Neural progenitor cell (in vitro differentiated cells): Measurements from ENCODE around the gene CC2D2B. TPM values are rescaled to one million over a fixed set of nuclear protein-coding genes. Genes with fewer than 3 reads are reported as not detected.

Source experiments
- DNase-seq: peaks from one replicate; pipeline ENCODE4 v3.0.0-alpha.2; 2016; ENCODE audit warnings: low spot score
- H2AFZ ChIP-seq: fragments of 200-600 bp; sonication (generic); replicated peaks from 2 replicates; pipeline ENCODE4 v1.6.1; 2016; ENCODE audit warnings: antibody characterized with exemption
- H3F3A ChIP-seq: fragments of 200-600 bp; sonication (generic); 2 replicates; pipeline ENCODE4 v1.6.1; 2016; ENCODE audit warnings: antibody characterized with exemption, low read depth
- H3K27ac ChIP-seq: fragments of 200-600 bp; sonication (generic); 2 replicates; pipeline ENCODE4 v1.5.1; 2016; ENCODE audit warnings: mild to moderate bottlenecking
- H3K27me3 ChIP-seq: fragments of 200-600 bp; sonication (generic); 2 replicates; pipeline ENCODE4 v1.6.1; 2016; ENCODE audit warnings: mild to moderate bottlenecking, moderate library complexity
- H3K36me3 ChIP-seq: fragments of 200-600 bp; sonication (generic); 2 replicates; pipeline ENCODE4 v1.5.1; 2016
- H3K4me1 ChIP-seq: fragments of 200-600 bp; sonication (generic); 2 replicates; pipeline ENCODE4 v1.6.1; 2016; ENCODE audit warnings: mixed run types
- H3K4me2 ChIP-seq: fragments of 200-600 bp; sonication (generic); 2 replicates; pipeline ENCODE4 v1.6.1; 2016
- H3K4me3 ChIP-seq: fragments of 200-600 bp; sonication (generic); 2 replicates; pipeline ENCODE4 v1.5.1; 2016
- H3K79me2 ChIP-seq: fragments of 200-600 bp; sonication (generic); 2 replicates; pipeline ENCODE4 v1.6.1; 2016; ENCODE audit warnings: low read depth
- H3K9ac ChIP-seq: fragments of 200-600 bp; sonication (generic); 2 replicates; pipeline ENCODE4 v1.6.1; 2016
- H3K9me3 ChIP-seq: fragments of 200-600 bp; sonication (generic); 2 replicates; pipeline ENCODE4 v1.5.1; 2016; ENCODE audit warnings: low read depth
- H4K20me1 ChIP-seq: fragments of 200-600 bp; sonication (generic); 2 replicates; pipeline ENCODE4 v1.6.1; 2016; ENCODE audit warnings: low read depth
- H3K27ac Mint-ChIP-seq: 3 replicates; pipeline ENCODE4 v1.8.0; 2021; ENCODE audit warnings: mixed read lengths
- H3K27me3 Mint-ChIP-seq: 2 replicates; pipeline ENCODE4 v1.8.0; 2022; ENCODE audit warnings: low read depth, mild to moderate bottlenecking, inconsistent platforms, moderate library complexity, mixed read lengths; ENCODE audit not compliant: insufficient read depth
- H3K36me3 Mint-ChIP-seq: 3 replicates; pipeline ENCODE4 v1.8.0; 2021; ENCODE audit warnings: mixed read lengths
- H3K4me1 Mint-ChIP-seq: 3 replicates; pipeline ENCODE4 v1.8.0; 2021; ENCODE audit warnings: mixed read lengths
- H3K4me3 Mint-ChIP-seq: 3 replicates; pipeline ENCODE4 v1.8.0; 2021; ENCODE audit warnings: mild to moderate bottlenecking, moderate library complexity, mixed read lengths
- H3K9me3 Mint-ChIP-seq: 3 replicates; pipeline ENCODE4 v1.8.0; 2020; ENCODE audit warnings: mixed read lengths
- EZH2 ChIP-seq: fragments of 200-600 bp; sonication (generic); IDR thresholded peaks from 2 replicates; pipeline ENCODE4 v1.6.1; 2017; ENCODE audit warnings: antibody characterized with exemption, mild to moderate bottlenecking, moderate library complexity
- EZH2phosphoT487 ChIP-seq: fragments of 200-600 bp; sonication (generic); IDR thresholded peaks from 2 replicates; pipeline ENCODE4 v1.6.1; 2017; ENCODE audit warnings: antibody characterized with exemption
- total RNA-seq: library from RNA; depleted of rRNA; stranded (reverse); fragments of >200 nt; gene quantifications from 2 replicates; pipeline ENCODE4 v1.2.3, GENCODE V29; 2015; ENCODE audit warnings: low replicate concordance
- TF ChIP-seq, protein P1 (sequence below): fragments of 200-600 bp; sonication (generic); IDR thresholded peaks from 2 replicates; pipeline ENCODE4 v1.5.1; 2017; ENCODE audit warnings: antibody characterized with exemption, mild to moderate bottlenecking

CC2D2B gene
- total RNA-seq, 1 donor from 2014 or later, result 0.37 TPM

DNA sequence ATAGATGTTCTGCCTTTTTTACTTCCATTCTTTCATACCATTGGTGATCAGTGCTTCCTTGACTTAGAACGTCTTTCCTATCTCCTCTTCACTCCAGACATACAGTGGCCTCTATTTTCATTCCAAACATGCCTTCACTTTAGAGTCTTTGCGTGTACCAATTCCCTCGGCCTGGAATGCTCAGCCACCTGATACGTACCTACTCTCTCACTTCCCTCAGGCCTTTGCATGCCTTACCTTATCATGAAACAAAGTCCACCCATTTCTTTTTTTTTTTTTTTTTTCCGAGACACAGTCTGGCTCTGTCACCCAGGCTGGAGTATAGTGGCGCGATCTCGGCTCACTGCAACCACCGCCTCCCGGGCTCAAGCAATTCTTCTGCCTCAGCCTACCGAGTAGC, 133.4 kb downstream of the CC2D2B start:
- no peaks in the 10 kb centered on the region for H3K36me3 ChIP-seq
- peaks cover 22% of the 10 kb centered on the region for H3F3A ChIP-seq
- Mint-ChIP-seq H3K27me3 (peaks cover 3% of the 10 kb centered on the region), H3K9me3 (no peaks in the 10 kb centered on the region), H3K4me3 (no peak overlapping the region), H3K27ac (no peak overlapping the region), H3K36me3 (peaks cover 2% of the 10 kb centered on the region), H3K4me1 (peaks cover 16% of the 10 kb centered on the region)
- no peak overlapping the region for H2AFZ ChIP-seq
- H3K79me2 ChIP-seq, result peaks cover 27% of the 10 kb centered on the region
- H3K4me1 ChIP-seq, result peaks cover 27% of the 10 kb centered on the region
- peaks cover 19% of the 10 kb centered on the region for H4K20me1 ChIP-seq
- TF ChIP-seq, protein P1, sequence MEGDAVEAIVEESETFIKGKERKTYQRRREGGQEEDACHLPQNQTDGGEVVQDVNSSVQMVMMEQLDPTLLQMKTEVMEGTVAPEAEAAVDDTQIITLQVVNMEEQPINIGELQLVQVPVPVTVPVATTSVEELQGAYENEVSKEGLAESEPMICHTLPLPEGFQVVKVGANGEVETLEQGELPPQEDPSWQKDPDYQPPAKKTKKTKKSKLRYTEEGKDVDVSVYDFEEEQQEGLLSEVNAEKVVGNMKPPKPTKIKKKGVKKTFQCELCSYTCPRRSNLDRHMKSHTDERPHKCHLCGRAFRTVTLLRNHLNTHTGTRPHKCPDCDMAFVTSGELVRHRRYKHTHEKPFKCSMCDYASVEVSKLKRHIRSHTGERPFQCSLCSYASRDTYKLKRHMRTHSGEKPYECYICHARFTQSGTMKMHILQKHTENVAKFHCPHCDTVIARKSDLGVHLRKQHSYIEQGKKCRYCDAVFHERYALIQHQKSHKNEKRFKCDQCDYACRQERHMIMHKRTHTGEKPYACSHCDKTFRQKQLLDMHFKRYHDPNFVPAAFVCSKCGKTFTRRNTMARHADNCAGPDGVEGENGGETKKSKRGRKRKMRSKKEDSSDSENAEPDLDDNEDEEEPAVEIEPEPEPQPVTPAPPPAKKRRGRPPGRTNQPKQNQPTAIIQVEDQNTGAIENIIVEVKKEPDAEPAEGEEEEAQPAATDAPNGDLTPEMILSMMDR, result no peak
- no peak for TF ChIP-seq EZH2
- no peak for TF ChIP-seq EZH2phosphoT487
- no peaks in the 10 kb centered on the region for H3K9me3 ChIP-seq
- H3K4me3 ChIP-seq, result no peak overlapping the region
- H3K27me3 ChIP-seq, result peaks cover 11% of the 10 kb centered on the region
- H3K9ac ChIP-seq, result no peak overlapping the region
- no peak for DNase-seq
- no peak overlapping the region for H3K4me2 ChIP-seq
- H3K27ac ChIP-seq, result no peak overlapping the region

DNA sequence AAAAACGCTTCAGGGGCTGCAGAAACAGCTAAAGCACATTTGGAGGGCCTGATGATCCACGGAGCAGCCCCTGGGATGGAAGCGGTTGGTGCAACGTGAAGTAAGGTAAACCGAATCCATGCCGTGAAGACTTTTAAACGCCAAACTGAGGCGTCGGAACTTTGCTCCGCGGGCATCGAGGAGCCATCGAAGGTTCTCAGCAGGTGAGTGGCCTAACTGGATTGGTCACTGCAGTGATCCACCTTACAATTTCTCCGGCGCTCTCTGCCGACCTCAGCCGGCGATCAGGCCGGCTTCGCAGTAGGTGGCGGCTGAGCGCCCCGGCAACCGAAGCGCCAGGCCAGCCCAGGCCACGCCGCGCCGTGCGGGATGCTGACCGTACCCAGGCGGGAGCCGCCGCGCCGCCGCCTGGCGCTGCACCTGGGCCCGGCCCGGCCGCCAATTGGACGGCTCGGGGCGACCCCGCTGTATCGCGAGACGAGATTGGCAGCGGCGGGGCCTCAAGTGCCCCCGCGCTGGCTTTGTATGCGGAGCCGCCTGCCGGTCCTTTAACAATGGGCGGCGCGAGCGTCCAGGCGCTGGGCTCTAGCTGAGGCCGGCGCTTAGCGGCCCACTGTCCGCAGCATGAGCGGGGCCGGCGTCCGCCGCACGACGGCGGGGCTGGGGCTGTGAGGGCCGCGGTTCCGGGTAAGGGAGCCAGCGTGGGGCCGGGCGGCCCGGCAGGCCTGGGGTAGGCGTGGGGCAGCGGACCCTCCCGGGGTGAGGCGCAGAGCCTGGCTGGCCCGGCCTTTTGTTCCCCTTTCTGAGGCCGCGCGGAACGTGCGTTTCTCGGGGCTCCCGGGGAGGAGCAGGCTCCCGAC, 135.5 kb downstream of the CC2D2B start, which contains the start of gene CCNJ:
Gene CCNJ, plus strand, starts transcription at position 551 of the 860 bp plus-strand sequence. CDS start 811 bp downstream, outside the sequence.
- peaks cover 3% of the 10 kb centered on the region for H3K27me3 Mint-ChIP-seq
- peaks cover 17% of the 10 kb centered on the region for H3K36me3 Mint-ChIP-seq
- peaks cover 29% of the 10 kb centered on the region for H3K4me1 Mint-ChIP-seq
- Histone ChIP-seq H2AFZ (peak within 1 kb of the TSS; percentile 63), H3K4me2 (peak within 1 kb of the TSS; percentile 87), H3K9me3 (no peaks in the 10 kb centered on the region), H3K27ac (peak within 1 kb of the TSS; percentile 68), H3K79me2 (peaks cover 48% of the 10 kb centered on the region), H4K20me1 (peaks cover 40% of the 10 kb centered on the region), H3K9ac (peak within 1 kb of the TSS; percentile 90), H3K27me3 (peaks cover 11% of the 10 kb centered on the region), H3F3A (peaks cover 22% of the 10 kb centered on the region), H3K36me3 (no peaks in the 10 kb centered on the region), H3K4me3 (peak within 1 kb of the TSS; percentile 89), H3K4me1 (peaks cover 28% of the 10 kb centered on the region)
- H3K27ac Mint-ChIP-seq, result peak within 1 kb of the TSS; percentile 88
- TF ChIP-seq EZH2phosphoT487 (no peak), EZH2 (no peak)
- TF ChIP-seq, protein P1, result no peak
- no peaks in the 10 kb centered on the region for H3K9me3 Mint-ChIP-seq
- DNase-seq, result peak; percentile 99
- peak within 1 kb of the TSS; percentile 95 for H3K4me3 Mint-ChIP-seq

DNA sequence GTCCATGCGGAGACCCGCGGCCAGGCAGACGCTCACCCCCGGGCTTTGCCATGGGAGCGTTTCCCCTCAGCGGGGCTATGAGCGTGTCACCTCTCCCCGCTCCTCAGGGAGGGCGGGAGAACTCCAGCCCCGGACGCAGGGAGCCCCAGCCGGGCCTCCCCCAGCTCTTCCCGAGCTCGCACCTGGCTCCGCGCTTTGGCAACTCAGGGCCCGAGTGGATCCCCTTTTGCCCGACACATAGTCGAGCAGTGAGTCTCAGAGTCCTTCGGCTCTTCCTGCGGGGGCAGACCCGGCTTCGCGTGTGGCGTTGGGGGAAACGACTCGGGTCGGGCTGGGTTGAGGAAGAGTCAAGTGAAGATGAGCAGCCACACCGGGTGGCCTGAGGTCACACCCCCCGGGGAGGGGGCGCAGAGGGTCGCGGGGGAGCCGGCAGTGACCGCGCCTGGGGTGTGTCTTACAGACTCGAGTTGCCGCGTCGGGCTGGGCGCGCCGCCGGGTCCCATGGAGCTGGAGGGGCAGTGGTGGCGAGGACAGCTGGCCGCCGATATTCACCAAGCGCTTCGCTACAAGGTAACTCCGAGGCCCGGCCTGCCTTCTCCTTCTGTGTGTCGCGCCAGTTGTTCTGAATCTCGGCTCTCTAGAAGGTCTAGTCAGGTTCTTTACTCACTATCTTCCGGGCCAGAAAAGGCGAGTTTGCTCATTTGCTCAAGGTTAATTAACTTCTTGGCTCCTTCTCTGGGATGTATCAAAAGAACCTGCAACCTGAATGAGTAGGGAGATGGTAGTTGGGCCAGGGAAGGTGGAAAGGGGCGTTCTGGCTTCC, 136.3 kb downstream of the CC2D2B start:
- no peaks in the 10 kb centered on the region for H3K36me3 ChIP-seq
- peak overlapping the region; percentile 87 for H3K4me2 ChIP-seq
- H3K79me2 ChIP-seq, result peaks cover 57% of the 10 kb centered on the region
- peaks cover 3% of the 10 kb centered on the region for H3K27me3 Mint-ChIP-seq
- peak overlapping the region; percentile 63 for H2AFZ ChIP-seq
- peaks cover 17% of the 10 kb centered on the region for H3F3A ChIP-seq
- H3K4me3 Mint-ChIP-seq, result peak overlapping the region; percentile 95
- no peaks in the 10 kb centered on the region for H3K9me3 ChIP-seq
- peaks cover 48% of the 10 kb centered on the region for H4K20me1 ChIP-seq
- DNase-seq, result peak; percentile 71
- H3K36me3 Mint-ChIP-seq, result peaks cover 19% of the 10 kb centered on the region
- H3K4me3 ChIP-seq, result peak overlapping the region; percentile 89
- peaks cover 11% of the 10 kb centered on the region for H3K27me3 ChIP-seq
- H3K4me1 ChIP-seq, result peaks cover 19% of the 10 kb centered on the region
- no peaks in the 10 kb centered on the region for H3K9me3 Mint-ChIP-seq
- H3K27ac ChIP-seq, result peak overlapping the region; percentile 68
- peak overlapping the region; percentile 88 for H3K27ac Mint-ChIP-seq
- peak overlapping the region; percentile 90 for H3K9ac ChIP-seq
- H3K4me1 Mint-ChIP-seq, result peaks cover 32% of the 10 kb centered on the region
- no peak for TF ChIP-seq EZH2
- TF ChIP-seq, protein P1, result no peak
- TF ChIP-seq EZH2phosphoT487, result no peak
